Right hindlimb (tissue), 1 donor: ENCODE results near the gene VPS8.

ENCODE experiments used
- DNase-seq: peaks from one replicate; pipeline ENCODE4 v3.0.0-alpha.2; 2018

Gene VPS8, protein sequence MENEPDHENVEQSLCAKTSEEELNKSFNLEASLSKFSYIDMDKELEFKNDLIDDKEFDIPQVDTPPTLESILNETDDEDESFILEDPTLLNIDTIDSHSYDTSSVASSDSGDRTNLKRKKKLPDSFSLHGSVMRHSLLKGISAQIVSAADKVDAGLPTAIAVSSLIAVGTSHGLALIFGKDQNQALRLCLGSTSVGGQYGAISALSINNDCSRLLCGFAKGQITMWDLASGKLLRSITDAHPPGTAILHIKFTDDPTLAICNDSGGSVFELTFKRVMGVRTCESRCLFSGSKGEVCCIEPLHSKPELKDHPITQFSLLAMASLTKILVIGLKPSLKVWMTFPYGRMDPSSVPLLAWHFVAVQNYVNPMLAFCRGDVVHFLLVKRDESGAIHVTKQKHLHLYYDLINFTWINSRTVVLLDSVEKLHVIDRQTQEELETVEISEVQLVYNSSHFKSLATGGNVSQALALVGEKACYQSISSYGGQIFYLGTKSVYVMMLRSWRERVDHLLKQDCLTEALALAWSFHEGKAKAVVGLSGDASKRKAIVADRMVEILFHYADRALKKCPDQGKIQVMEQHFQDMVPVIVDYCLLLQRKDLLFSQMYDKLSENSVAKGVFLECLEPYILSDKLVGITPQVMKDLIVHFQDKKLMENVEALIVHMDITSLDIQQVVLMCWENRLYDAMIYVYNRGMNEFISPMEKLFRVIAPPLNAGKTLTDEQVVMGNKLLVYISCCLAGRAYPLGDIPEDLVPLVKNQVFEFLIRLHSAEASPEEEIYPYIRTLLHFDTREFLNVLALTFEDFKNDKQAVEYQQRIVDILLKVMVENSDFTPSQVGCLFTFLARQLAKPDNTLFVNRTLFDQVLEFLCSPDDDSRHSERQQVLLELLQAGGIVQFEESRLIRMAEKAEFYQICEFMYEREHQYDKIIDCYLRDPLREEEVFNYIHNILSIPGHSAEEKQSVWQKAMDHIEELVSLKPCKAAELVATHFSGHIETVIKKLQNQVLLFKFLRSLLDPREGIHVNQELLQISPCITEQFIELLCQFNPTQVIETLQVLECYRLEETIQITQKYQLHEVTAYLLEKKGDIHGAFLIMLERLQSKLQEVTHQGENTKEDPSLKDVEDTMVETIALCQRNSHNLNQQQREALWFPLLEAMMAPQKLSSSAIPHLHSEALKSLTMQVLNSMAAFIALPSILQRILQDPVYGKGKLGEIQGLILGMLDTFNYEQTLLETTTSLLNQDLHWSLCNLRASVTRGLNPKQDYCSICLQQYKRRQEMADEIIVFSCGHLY (N-terminal part only)

DNA sequence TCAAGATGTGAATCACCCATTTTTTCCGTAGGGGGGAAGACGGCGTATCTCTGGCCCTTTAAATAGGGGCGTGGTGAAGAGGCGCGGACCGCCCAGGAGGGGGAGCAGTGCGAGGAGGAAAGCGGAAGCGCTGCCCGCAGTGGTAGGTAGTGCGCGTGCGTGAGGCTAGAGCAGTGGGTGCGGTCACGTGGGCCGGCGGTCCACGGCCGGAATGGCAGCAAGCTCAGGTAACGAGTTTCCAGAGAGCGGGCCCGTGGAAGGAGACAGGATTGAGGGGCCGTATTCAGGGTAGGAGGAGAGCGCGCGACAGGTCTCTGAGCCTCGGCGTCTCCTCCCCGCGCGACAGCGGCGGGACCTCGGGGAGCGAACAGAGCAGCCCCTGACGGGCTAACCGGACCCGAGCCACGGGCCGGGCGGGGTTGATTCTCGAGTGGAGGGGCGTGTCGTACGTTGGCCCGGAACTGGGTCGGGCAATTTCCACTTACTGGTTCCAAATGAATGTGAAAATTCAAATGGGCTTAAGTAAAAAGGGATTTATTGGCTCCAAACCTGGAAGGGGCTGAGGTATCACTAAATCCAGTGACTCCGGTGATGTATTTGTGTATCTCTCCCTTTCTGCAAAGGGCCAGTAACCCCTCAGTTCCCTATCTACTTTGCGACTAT is at the start of gene VPS8:
VPS8 (plus strand) TSS at position 168 of the 663 bp plus-strand sequence. CDS start 12,467 bp downstream, outside the sequence.
- DNase-seq = peak; percentile 97

DNA sequence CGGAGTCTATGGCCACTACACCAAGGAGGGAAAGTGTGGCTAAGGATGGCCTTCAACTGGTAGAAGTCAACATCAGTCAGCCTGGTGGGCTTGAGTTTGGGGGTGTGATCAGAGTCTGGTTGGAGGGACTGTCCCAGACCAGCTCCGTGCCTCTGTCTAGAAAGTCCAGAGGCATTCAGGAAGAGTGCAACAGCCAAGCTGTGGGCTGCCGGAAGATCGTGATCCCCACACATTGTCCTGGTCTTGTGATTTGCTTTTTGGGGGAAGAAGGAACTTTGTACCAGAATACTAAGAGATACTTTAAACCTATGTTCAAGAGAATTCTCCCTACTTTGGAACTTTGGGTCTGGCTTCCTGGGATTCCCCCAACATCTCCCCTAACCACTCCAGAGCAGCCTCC is 47.8 kb upstream of the VPS8 start:
- DNase-seq = no peak

DNA sequence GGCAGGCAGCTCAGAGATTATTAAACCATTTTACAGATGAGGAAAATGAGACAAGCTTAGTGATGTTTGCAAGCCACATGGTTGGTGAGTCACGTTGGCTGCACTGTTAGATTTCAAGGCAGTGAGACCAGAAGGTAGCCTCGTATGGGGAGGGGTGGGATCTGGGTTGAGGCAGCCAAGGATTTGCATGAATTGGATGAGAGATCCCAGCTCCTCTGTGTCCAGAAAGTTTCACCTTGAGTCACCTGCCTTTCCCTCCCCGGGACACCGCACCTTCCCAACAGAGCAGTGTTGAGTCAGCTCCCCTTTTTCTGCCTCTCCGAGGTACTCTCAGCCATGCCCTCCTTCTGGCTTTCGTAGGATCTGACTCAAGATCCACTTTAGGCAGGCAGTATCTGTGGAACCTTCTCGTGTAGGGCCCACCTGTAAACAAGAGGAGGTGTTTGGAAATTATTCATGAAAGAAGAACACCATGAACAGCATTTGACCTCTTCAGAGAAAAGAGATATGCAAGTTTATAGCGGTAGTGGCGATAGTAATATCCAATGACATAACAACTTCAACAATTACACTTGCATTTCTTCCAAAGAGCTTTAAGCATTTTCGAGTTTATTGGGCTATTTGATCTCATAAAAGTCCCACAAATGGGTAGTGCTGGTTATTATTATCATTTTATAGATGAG is 46.8 kb upstream of the VPS8 start:
- no peak for DNase-seq

DNA sequence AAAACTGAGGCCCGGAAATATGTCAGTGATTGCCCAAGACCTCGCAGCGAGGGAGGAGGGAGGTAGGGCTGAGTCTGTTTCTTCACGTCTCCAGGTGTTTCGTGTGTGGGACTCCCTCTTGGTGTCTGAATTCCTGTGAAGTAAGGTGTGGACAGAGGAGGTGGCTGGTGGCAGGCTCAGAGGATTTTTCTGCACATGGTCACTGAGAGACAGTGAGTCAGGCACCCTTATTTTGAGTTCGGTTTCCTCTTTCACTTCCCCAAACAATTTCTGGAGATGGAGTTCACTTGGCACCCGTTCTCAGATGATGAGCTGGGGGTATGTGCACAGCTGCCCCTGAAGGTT is 46.3 kb upstream of the VPS8 start:
- DNase-seq = no peak

DNA sequence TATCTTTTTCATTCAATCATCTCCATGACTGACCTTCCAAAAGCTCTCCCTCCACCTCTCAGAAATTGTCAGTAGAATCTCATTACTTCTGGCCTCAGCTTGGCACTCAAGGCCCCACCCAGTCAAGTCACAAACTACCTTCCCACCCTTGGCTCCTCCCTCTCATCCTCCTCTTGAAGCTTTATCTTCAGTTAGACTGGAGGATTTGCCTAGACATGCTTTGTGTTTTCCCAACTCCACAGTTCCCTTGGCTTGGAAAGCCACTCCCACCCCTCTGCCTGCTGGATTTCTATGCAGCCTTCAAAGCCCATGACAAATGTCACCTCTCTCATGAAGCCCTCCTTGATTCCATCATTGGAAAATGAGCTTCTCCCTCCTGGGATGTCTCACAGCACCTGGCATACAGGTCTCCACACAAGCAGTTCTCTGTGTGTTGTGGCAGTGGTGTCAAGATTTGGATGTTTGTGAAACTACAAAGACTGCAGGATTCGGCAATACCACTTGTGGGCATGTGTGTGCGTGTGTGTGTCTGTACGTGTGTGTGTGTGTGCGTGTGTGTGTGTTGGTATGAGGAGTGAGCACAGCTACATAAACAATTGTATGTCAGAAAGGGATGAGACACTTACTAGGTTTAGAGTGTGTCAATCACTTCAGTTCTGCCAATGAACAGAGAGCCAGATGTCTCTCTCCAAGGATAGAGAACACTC is 45.3 kb upstream of the VPS8 start:
- DNase-seq = no peak

DNA sequence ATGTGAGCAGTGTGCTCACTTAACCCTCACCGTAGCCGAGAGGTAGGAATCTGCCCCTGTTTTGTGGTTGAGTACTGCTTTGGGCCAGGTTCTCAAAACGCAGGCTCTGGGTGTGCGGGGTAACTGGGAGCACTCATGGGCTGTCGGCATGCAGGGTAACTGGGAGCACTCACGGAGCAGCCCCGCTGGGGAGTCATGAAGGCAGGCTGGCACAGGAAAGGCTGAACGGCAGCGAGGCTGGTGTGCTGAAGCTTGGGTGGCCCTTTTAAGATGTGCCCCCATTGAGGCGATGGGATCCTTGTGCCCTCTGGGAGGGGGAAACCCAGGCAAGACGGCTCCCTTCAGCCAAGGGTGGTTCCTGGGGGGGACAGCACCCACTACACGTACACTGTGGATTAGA is 44.6 kb upstream of the VPS8 start:
- DNase-seq = no peak

DNA sequence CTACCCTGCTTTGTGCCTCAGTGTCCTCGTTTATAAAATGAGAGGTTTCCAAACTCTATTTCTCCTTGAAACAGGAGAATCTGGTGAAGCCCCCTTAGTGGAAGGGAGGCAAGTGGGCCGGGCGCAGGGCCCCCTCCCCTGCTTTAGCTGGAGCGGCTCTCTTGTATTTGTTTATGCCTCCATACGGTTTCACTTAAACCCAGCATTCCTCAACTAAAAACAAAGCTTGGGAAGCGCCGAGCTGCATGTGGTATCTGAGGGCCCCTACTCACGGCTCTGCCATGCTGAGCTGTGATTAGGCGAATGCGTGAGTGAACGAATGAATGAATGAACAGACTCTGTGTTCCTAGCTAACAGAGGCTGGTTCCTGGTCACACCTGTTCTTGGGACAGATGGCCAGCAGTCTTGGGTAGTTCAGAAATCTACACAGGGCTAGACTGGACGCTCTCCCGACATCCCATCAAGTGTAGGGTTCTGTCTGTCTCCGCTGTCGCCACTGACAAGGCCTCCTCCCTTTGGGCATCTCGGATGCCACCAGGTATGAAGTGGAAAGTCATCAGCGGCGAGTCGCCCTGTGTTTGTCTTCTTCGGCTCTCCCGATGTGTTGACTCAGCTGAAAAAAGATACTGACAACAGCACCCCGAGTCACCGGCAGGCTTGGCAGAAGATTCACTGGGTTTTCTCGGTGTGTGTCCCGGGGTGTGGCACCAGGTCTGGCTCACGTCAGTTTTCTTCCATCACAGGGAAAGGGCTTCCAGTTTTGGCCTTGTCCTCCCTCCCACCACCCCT is 42.4 kb upstream of the VPS8 start:
- no peak for DNase-seq

DNA sequence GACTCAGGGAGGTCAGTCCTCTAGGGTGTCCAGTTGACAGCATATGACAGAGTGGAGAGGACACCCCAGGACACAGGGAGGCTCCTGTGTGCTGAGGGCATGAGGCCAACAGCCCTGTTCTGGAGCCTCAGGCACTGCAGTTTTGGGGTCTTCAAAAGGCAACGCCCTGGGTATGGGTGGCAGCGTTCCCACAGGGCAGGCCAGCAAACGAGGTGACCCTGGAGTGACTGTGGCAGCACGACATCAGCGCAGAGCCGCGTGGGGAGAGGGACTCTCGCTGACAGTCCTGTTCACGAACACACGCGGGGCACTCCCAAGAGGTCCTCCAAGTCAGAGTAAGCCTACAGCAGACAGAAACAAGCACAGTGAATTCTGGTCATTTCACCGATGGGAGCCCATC is 41.4 kb upstream of the VPS8 start:
- no peak for DNase-seq

DNA sequence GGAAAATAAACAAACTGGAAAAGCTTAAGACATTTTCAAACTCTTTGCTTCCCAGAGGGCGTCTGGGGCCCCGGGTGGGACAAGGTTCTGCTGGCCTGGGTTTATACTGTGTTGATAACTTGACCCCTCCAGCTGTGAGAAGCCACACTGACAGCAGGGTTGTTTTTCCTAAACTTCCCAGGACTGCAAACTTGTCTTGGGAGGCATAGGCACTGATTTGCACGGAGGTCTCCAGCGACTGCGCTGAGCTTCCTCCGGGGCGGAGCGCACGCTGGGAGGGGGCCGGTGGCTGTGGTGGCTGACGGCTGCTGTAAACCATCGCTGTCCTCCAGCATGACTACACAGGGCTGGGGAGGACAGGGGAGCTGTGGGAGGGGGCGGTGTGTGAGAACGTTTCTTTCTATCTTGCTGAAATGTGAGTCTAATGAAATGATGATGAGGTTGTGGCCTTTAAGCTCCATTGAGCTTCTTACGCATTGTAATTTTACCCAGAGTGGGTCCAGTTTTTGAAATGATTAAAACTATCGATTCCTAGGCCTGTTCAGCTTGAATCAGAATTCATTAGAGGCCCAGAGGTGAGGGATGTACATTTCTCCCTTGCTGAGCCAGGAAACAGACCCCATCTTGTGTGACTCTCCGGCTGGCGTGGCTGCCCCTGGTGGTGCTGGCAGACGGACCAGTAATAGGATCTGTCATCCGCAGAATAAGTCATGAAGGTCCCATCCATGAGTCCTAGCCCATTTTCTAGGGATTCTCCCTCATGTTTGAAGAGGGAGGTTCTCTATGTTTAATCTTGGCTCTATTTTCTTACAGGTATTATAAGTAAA is 40.5 kb upstream of the VPS8 start:
- no peak for DNase-seq

DNA sequence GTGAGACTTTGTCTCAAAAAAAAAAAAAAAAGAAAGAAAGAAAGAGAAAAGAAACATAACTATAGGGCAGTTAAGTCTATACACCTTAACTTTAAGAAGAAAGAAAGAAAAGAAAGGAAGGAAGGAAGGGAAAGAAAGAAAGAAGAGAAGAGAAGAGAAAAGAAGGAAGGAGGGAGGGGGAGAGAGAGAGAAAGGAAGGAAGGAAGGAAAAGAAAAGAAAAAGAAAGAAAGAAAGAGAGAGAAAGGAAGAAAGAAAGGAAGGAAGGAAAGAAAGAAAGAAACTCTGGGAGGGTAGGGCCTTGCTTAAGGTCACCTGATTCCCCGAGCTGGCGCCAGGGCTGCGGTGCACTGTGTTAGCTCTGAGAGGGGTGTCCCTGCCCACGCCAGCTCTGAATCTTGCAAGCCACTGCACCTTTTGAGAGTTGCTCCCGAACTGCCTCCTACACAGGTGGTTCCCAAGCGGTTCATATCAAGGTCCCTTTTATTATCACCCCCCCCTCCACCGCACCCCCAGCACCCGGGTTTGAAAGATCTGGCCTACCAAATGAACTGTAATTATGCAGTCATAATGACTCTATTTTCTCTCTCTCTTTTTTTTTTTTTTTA is 39.2 kb upstream of the VPS8 start:
- DNase-seq = no peak

DNA sequence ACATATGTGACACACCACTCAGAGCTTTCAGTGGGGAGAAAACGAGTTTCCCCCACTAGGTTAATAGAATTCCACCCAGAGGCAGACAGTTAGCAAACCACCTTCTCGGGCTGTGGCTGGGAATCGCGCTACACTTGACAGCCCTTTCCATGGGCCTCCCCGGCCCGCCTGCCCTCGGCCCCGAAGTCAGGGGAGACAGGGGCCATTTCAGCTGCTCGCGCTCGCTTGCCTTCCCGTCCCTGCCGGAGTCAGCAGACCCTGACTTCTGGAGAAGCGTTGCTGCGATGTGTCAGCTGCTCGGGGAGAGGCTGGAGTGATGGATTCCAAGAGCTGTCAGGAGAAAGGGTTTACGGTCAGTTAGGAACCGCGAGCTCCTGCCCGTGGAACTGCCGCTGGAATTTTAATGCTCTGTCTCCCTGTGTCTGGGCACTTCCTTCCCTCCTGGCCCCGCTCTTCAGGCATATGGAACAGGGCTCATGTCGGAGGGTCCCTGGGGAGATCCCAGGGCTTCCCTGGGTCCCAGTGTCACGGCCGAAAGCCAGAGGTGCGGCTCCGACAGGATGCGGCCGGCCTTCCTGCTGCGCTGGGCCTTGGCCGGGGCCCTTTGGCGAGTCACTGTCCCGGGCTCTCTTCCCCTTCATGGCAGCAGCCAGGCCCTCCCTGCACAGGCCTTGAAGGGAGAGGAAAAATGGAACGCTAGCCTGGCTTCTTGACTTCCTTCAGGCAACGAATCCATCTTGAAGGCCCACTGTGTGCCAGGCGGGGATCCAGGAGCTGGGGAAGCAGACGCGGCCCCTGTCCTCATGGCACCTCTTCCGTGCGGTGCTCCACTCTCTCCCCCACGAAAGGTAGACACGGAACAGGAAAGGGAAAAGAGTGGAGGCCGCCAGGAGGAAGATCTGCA is 38.4 kb upstream of the VPS8 start:
- peak; percentile 68 for DNase-seq

DNA sequence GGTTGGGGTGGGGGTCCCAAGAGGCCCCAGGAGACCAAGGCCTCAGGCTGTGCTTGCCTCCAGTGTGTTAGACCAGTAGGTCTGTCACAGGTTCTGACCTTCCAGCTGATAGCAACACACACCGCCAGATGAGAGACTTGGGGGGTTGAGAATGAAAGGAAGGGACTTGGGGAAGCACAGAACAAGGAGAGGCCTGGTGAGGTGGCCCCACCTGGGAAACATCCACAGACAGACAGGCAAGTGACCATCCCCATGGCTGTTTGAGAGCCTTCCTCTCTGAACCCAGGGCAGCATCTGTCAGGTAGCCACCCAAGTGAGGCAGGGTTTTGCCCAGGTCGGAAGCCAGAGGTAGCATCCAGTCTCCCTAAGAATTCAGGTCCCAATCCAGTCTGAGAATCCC is 35.0 kb upstream of the VPS8 start:
- DNase-seq = no peak

DNA sequence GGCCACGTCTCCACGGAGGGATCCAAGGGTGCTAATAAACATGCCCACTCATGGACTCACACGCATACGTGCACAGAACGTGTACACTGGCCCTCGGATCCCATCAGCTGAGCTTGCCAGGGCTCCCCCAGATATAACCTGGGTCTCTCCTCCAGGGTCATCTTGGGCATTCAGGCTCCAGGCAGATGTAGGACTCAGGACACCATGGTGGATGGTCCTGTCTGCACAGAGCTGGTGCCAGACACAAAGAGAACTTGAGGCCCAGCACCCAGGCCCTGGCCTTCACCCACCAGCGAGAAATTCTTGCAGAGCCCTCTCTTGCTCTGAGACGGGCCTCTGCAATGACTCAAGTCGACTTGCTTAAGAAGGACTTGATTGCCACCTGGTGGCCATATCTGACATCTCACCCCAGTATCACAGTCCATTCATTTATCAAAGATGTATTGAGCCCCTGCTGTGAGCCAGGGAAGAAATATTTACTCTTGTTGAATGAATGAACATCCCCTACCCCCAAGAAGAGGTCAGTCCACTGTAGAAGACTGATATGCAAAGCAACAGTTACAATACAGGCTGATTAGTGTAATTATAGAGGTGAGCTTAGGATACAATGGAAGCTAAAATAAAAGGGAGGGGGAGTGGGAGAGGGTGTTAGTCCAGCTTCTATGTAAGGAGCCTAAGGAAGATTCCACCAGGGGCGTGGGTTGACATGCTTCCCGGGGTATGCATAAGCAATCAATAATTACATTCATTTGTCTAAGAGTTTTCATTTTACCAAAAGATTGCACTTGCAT is 34.2 kb upstream of the VPS8 start:
- DNase-seq = peak; percentile 93

DNA sequence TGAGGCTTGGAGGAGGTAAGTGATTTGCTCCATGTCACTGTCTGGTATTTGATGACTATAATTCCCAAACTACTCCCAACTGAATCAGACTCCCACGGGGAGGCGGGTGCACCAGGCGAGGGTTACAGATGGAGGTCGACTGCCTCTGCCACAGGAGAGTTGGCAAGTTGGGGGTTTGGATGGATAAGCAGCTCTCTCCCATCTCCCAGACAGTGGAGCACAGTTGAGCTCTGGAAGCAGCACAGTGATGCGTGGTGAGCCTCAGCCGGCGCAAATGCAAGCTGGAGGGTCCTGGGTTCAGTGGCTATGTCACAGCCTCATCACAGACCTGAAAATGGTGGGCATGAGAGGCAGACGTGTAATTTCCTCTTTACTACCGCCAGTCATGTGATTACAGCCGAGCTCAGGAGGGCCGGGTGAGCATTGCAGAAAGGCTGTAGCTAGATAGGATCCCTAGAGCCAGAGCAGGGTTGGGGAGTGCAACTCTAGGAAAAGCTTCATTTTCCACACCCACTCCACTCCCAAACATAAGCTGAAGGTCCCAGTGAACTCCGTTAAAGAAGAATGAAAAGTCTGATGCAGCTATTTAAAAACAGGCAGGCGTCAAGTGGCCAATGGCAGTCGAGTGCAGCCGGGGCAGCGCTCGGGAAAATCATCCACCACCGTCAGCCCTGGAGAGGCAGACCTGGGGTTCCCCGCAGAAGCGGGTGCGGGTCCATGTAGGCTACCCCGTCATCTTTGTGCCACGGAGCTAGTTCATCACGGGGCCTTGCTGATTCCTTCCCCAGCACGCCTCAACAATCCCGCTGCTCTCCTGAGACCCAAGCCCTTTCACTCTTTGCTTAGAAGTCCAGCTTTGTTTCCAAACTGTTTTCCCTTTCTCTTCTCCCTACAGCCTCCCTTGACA is 33.3 kb upstream of the VPS8 start:
- DNase-seq = no peak

DNA sequence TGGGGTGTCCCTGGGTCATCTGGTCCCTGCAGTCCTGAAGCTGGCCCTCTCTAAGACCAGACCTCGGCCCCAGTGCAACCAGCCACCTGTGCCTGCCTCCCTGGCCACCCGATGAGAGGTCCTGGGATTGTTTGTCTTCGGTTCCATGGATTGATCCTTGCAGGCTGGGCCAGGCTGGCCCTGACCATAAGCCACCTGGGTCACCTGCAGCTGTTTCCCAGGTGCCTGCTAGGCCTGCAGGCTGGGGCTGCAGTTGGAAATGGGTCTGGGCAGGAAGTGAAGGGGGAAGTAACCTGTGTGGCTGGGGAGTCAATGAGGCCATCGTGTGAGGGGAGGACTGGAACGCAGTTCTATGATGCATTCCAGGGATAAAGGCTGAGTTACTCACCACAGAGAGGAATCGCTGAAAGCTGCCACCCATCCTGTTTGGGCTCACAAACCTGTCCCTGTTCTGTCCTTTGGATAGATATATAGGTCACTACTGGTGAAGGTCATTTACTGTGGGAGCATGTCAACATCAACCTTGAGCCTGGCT is 30.9 kb upstream of the VPS8 start:
- no peak for DNase-seq

DNA sequence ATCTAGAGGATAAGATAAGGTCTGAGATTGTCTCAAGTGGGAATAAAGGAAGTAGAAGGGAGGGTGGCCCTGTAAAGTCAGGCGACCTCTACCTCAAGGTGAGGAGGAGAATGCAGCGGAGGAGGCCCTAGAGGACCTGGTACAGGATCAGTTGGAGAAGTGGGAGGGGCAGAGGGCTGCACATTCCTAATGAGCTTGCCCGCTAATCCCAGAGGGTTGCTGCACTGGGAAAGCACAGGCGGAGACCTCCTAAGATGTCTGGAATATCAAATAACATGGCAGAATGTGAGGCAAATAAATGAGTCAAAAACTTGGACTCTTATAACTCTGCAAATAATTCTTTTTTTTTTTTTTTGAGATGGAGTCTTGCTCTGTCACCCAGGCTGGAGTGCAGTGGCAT is 30.2 kb upstream of the VPS8 start:
- DNase-seq = no peak
